IPS-NIHi11 (cell line): ENCODE data around the gene KCNJ8.
"Not testable (repeated sequence)": the region's sequence is repeated elsewhere in the genome, so short reads cannot be mapped to it uniquely, and the experiment has no call there.

Source experiments
- DNase-seq: peaks from one replicate; pipeline ENCODE4 v3.0.0; 2012; ENCODE audit warnings: mixed read lengths, low spot score

Gene KCNJ8

GRCh38 chr12:21786041-21786531 is 11.6 kb upstream of the KCNJ8 start:
- DNase-seq, result no peak

DNA sequence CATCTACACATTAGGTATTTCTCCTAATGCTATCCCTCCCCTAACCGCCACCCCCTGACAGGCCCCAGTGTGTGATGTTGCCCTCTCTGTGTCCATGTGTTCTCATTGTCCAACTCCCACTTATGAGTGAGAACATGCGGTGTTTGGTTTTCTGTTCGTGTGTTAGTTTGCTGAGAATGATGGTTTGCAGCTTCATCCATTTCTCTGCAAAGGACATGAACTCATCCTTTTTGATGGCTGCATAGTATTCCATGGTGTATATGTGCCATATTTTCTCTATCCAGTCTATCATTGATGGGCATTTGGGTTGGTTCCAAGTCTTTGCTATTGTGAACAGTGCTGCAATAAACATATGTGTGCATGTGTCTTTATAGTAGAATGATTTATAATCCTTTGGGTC is 8.2 kb upstream of the KCNJ8 start:
- DNase-seq, result not testable (repeated sequence)

DNA sequence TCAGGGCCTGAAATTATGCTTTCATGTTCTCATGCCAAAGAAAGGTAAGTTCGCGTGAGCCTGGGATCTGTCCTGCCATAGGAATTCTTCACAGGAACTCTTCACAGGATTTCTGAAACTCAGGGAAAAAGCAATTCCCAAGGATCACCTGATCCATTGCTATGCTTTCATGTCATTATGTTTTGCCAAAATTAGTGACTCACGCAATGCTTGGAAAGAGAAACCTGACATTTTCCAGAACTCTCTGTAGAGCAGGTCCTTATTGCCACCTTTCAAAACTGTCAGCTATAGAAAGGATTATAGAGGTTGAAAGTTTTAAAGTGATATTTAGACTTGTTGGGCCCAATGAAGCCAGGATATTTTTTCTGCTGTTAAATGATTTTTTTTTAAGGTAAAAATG is 6.3 kb upstream of the KCNJ8 start:
- DNase-seq, result no peak

GRCh38 chr12:21776175-21776574 is 1.7 kb upstream of the KCNJ8 start:
- DNase-seq, result no peak

GRCh38 chr12:21775133-21775820 is 771 bp upstream of the KCNJ8 start:
- no peak for DNase-seq

GRCh38 chr12:21773806-21774205 is 700 bp downstream of the KCNJ8 start:
- DNase-seq, result no peak

DNA sequence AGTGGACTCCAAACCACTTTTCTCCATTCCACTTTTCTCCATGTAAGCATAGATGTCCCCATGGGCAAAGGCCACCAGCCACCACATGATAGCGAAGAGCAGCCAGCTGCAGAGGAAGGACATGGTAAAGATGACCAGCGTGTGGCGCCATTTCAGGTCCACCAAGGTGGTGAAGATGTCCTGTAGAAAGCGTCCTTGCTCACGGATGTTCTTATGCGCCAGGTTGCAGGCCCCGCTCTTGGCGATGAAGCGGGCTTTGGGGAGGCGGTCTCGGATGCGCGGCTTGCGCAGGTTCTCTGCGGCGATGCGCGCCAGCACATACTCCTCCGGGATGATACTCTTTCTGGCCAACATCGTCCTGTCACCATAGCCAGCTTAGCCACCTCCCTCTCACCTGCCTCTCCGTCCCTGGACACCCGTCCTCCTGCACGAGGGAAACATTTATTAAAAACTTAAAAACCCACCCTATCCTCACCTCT is 1.2 kb downstream of the KCNJ8 start:
- DNase-seq, result peak; percentile 51

DNA sequence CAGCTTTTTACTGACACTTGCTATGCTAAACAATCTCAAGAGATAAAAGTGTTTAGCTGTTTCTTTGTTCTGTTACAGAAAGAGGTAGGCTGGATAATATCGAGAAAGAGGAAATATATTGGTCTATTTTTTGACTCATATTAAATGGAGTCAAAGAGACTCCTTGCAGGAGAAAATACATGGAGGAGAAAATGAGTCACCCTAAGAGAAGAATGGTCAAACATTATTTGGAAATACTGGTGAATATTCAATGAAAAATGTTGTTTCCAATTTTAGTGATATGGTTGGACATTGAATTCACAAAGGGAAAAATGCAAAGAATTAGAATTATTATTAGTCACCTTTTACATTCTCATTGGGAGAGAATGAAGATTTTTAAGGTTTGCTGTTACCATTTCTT is 3.2 kb downstream of the KCNJ8 start:
- DNase-seq, result no peak

- DNase-seq, result no peak
Observed at GRCh38 chr12:21769307-21769706, 5.2 kb downstream of the KCNJ8 start.

- DNase-seq, result no peak
Observed at GRCh38 chr12:21766403-21766802, 8.1 kb downstream of the KCNJ8 start.

DNA sequence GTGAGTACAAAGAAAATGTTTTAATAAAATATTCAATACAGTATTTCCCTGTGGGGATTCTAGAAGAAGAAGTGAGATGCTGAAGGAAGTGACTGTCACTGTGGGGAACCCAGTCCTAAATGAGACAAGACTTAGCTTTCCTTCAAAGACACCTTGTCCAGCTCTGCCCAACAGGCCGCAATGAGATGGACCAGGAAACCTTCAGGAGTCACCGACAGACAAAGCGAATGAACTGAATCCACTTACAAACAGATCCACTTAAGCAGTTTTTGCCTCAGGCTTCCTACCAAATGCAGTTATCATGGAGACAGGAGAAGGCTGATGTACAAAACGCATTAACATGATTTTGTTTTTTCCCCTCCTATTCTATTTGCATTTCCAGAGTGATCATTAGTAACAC is 9.6 kb downstream of the KCNJ8 start:
- DNase-seq, result no peak

DNA sequence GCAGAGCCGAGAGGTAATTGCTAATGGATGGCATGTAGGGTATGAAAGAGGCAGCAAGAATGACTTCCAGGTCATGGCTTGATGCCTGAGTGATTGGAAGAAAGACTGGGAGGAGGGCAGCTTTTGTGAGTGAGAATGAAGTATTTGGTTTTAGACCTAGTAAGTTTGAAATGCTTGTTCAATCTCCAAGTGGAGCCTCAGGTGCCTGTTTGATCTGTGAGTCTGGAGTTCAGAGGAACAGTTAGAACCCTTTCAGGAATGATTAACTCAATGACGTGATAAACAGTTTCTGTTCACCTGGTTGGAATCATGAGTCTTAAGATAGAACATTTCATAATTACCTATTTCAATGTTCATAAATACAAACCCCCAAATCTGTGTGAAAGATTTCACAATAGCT is 10.4 kb downstream of the KCNJ8 start:
- DNase-seq, result no peak

- DNase-seq, result no peak
Observed at GRCh38 chr12:21763531-21763930, 11.0 kb downstream of the KCNJ8 start.

- no peak for DNase-seq
Observed at GRCh38 chr12:21759737-21760136, 14.8 kb downstream of the KCNJ8 start.

DNA sequence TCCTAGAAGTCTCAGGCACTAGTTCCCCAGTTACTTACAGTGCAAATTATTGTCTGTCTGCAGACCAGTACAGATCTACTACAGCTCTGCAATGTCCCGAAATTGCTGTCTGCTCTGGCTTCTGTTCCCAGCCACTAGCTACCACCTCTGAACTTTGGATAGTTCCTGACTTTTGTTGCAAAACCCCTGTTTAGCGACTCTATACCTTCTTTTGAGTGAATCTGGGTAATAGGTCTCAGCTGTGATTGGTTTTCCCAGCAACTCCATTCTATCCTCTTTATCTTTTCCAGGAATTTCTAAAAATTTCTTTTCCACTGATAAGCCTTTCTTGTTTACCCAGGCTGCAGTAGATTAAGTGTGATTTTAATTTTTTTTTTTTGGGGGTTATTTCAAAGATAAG is 16.8 kb downstream of the KCNJ8 start:
- DNase-seq, result no peak

DNA sequence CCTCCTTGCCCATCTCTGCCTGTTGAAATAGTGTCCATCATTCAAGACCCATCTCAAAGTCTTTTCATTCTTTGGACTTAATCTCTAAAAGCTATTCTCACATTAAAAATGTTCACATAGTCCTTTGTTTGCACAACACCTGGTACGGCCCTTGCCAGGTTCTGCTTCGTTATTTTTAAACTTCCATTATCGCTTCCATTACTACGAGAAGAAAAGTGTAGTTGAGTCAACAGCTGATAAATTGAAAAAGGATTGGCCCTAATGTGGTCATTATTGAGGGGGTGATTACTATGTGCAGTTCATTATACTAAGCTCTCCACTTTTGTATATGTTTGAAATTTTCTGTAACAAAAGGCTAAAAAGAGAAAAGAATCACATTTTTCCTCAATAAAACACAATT is 17.8 kb downstream of the KCNJ8 start:
- no peak for DNase-seq

DNA sequence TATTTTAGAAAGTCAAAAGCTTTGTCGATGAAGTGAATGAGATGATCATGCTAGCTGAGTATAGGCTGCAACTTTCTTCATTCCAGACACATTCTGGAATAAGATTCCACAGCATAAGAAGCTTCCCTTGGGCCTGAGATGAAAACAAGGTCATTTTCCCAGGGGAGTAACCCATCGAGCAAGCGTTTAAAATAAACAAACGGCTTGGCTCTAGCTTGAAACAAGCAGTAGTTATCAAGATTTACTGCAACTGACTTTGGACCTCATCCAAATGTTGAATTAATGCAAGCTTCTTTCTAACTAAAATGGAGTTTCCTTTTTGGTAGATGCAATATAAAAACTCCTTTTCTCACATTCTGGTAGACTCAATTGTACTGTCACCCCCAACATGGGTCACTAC is 23.0 kb downstream of the KCNJ8 start:
- DNase-seq, result no peak

DNA sequence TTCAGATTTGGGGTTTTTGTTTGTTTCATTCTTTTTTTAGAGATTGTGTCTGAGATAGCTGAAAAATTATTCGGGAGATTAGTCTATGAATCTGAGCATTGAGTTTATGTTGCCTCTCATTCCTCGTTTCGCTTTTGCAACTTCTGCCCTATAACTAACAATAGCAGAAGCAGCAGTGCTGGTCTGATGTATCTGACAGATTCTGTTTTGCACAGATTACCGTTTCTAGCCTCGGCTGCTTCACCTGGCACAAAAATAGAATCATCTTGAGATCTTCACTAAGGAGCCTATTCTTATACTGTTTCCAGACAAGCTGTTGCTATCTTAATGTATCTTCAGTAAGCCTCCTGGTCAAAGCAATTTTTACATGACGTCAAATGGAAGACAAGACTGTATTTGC is 29.2 kb downstream of the KCNJ8 start:
- no peak for DNase-seq

GRCh38 chr12:21731144-21731543 is 43.4 kb downstream of the KCNJ8 start:
- no peak for DNase-seq

DNA sequence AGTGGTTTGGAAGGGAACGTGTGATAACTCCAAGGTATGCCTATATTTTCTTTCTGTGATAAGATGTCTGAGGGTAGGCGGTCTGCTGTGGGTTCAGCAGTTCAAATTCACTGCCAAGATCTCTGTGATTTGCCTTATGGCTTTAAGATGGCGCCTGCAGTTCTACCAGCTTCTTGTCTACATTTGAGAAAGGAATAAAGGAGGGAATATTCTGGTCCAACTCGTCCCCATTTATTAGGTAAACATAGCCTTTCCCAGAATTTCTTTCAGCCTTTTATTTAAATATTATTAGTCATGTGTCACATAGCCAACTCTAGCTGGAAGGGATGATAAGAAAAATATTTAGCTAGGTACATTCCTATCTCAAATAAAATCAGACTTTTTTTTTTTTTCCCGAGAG is 48.8 kb downstream of the KCNJ8 start:
- no peak for DNase-seq

GRCh38 chr12:21718944-21719650 is 55.4 kb downstream of the KCNJ8 start:
- DNase-seq, result no peak

GRCh38 chr12:21718403-21718802 is 56.1 kb downstream of the KCNJ8 start:
- DNase-seq, result no peak

DNA sequence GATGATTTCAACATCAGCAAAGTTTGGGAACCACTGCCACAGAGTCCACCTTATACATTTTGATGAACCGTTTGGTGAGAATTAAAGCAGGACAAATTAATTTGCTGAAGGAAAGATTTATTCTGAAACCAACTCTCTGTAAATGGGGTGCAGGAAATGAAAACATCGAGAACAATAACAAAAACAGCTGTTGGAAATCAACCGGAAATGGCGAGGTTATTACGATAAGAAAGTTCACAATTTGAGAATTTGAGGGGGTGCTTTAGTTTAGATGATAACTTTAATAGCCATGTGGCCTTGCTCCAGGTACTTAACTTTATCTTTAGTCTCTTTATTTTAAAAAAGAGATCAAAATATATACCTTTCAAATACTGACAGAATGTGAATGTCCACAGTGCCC is 56.7 kb downstream of the KCNJ8 start:
- DNase-seq, result no peak

GRCh38 chr12:21715386-21715785 is 59.1 kb downstream of the KCNJ8 start:
- DNase-seq, result no peak
